OCI-LY3 (cell line): ENCODE measurements around the gene FAM111A.
"Not testable (repeated sequence)": the region's sequence is repeated elsewhere in the genome, so short reads cannot be mapped to it uniquely, and the experiment has no call there.

Source experiments
- EZH2phosphoT487 ChIP-seq: fragments of 200-600 bp; shearing (Covaris generic); IDR thresholded peaks from 2 replicates; pipeline ENCODE4 v1.6.1; 2018; ENCODE audit warnings: antibody characterized with exemption, mixed run types, low read depth
- TF ChIP-seq, protein P1 (sequence below): fragments of 200-600, 300-600 bp; sonication (generic); IDR thresholded peaks from 2 replicates; pipeline ENCODE4 v1.5.1; 2014; ENCODE audit warnings: antibody characterized with exemption, low read length, low read depth

DNA sequence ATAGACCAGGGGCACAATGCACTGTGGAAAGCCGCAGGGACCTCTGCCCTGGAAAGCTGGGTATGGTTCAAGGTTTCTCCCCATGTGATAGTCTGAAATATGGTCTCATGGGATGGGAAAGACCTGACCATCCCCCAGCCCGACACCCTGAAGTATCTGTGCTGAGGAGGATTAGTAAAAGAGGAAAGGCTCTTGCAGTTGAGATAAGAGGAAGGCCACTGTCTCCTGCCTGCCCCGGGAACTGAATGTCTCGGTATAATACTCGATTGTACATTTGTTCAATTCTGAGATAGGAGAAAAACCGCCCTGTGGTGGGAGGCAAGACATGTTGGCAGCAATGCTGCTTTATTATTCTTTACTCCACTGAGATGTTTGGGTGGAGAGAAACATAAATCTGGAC is 6.1 kb upstream of the FAM111A start:
- TF ChIP-seq, protein P1, sequence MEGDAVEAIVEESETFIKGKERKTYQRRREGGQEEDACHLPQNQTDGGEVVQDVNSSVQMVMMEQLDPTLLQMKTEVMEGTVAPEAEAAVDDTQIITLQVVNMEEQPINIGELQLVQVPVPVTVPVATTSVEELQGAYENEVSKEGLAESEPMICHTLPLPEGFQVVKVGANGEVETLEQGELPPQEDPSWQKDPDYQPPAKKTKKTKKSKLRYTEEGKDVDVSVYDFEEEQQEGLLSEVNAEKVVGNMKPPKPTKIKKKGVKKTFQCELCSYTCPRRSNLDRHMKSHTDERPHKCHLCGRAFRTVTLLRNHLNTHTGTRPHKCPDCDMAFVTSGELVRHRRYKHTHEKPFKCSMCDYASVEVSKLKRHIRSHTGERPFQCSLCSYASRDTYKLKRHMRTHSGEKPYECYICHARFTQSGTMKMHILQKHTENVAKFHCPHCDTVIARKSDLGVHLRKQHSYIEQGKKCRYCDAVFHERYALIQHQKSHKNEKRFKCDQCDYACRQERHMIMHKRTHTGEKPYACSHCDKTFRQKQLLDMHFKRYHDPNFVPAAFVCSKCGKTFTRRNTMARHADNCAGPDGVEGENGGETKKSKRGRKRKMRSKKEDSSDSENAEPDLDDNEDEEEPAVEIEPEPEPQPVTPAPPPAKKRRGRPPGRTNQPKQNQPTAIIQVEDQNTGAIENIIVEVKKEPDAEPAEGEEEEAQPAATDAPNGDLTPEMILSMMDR: not testable (repeated sequence)
- not testable (repeated sequence) for TF ChIP-seq EZH2phosphoT487
